DND-41 (cell line): ENCODE results near the gene FGF5.
"Not testable (repeated sequence)": the region's sequence is repeated elsewhere in the genome, so short reads cannot be mapped to it uniquely, and the experiment has no call there.

ENCODE experiments used
- ATAC-seq: fragments of 200-7000 bp; cut with Tn5 transposase; 3 replicates; pipeline ENCODE4 v1.9.1; 2021; ENCODE audit warnings: low read depth; ENCODE audit not compliant: insufficient read depth
- DNase-seq: peaks from one replicate; pipeline ENCODE4 v3.0.0-alpha.2; 2020
- H2AFZ ChIP-seq: 2 replicates; pipeline ENCODE4 v1.6.0; 2012; ENCODE audit warnings: low read depth, low read length
- H3K27ac ChIP-seq: 2 replicates; pipeline ENCODE4 v1.5.1; 2012; ENCODE audit warnings: low read length, inconsistent platforms
- H3K27me3 ChIP-seq: fragments of 200-600 bp; sonication (generic); 2 replicates; pipeline ENCODE4 v1.6.0; 2012; ENCODE audit warnings: low read length, mild to moderate bottlenecking, inconsistent platforms; ENCODE audit not compliant: insufficient read depth, poor library complexity
- H3K36me3 ChIP-seq: 2 replicates; pipeline ENCODE4 v1.5.1; 2012; ENCODE audit warnings: low read length, inconsistent platforms; ENCODE audit not compliant: insufficient read depth
- H3K4me1 ChIP-seq: 2 replicates; pipeline ENCODE4 v1.5.1; 2012; ENCODE audit warnings: mild to moderate bottlenecking, low read length; ENCODE audit not compliant: insufficient read depth
- H3K4me2 ChIP-seq: 2 replicates; pipeline ENCODE4 v1.6.0; 2012; ENCODE audit warnings: mild to moderate bottlenecking, moderate library complexity, low read length, inconsistent platforms; ENCODE audit not compliant: insufficient read depth
- H3K4me3 ChIP-seq, 2 experiments: fragments of 200-600 bp in 1 of 2; shearing (Covaris generic) in 1 of 2; 2 replicates each; pipeline ENCODE4 v1.5.1; 2012 to 2016; ENCODE audit warnings: inconsistent platforms in 2 of 2, low read length in 2 of 2, mild to moderate bottlenecking in 2 of 2, low read depth in 1 of 2, moderate library complexity in 1 of 2
- H3K79me2 ChIP-seq: 2 replicates; pipeline ENCODE4 v1.6.0; 2012; ENCODE audit warnings: low read length, inconsistent platforms; ENCODE audit not compliant: insufficient read depth
- H3K9ac ChIP-seq: 2 replicates; pipeline ENCODE4 v1.6.0; 2012; ENCODE audit warnings: low read depth, mild to moderate bottlenecking, inconsistent platforms, low read length, moderate library complexity
- H3K9me3 ChIP-seq: 2 replicates; pipeline ENCODE4 v1.5.1; 2012; ENCODE audit warnings: low read length, moderate library complexity, mild to moderate bottlenecking, inconsistent platforms; ENCODE audit not compliant: insufficient read depth, severe bottlenecking
- H4K20me1 ChIP-seq: 2 replicates; pipeline ENCODE4 v1.6.0; 2012; ENCODE audit warnings: low read length; ENCODE audit not compliant: insufficient read depth
- CTCF ChIP-seq: IDR thresholded peaks from 2 replicates; pipeline ENCODE4 v1.5.1; 2012; ENCODE audit warnings: borderline replicate concordance, low read length, moderate library complexity, mild to moderate bottlenecking; ENCODE audit not compliant: poor library complexity, severe bottlenecking; ENCODE audit errors: extremely low read depth
- EZH2 ChIP-seq: IDR thresholded peaks from 3 replicates; pipeline ENCODE4 v1.6.1; 2012; ENCODE audit warnings: borderline replicate concordance, low read depth, mild to moderate bottlenecking, moderate library complexity, low read length, inconsistent platforms; ENCODE audit not compliant: severe bottlenecking

The FGF5 gene

GRCh38 chr4:80276931-80277330 is 10.5 kb downstream of the FGF5 start:
- Histone ChIP-seq H2AFZ (no peak overlapping the region), H3K27me3 (no peaks in the 10 kb centered on the region), H3K36me3 (no peaks in the 10 kb centered on the region), H3K27ac (no peak overlapping the region), H3K4me1 (no peaks in the 10 kb centered on the region), H4K20me1 (no peaks in the 10 kb centered on the region), H3K4me3 (no peak overlapping the region), H3K9me3 (no peaks in the 10 kb centered on the region), H3K79me2 (no peaks in the 10 kb centered on the region), H3K9ac (no peak overlapping the region), H3K4me2 (no peak overlapping the region)
- no peak for TF ChIP-seq EZH2
- TF ChIP-seq CTCF = no peak
- DNase-seq (no peak), ATAC-seq (no peak)

GRCh38 chr4:80279751-80280150 is 13.3 kb downstream of the FGF5 start:
- Histone ChIP-seq H3K4me1 (no peaks in the 10 kb centered on the region), H3K27me3 (no peaks in the 10 kb centered on the region), H3K9ac (no peak overlapping the region), H3K79me2 (no peaks in the 10 kb centered on the region), H3K4me3 (no peak overlapping the region), H3K4me2 (no peak overlapping the region), H3K9me3 (no peaks in the 10 kb centered on the region), H2AFZ (no peak overlapping the region), H3K27ac (no peak overlapping the region), H4K20me1 (no peaks in the 10 kb centered on the region), H3K36me3 (no peaks in the 10 kb centered on the region)
- no peak for TF ChIP-seq CTCF
- TF ChIP-seq EZH2 = no peak
- ATAC-seq (no peak), DNase-seq (no peak)

GRCh38 chr4:80286451-80286850 is 20.0 kb downstream of the FGF5 start:
- Histone ChIP-seq H4K20me1 (no peaks in the 10 kb centered on the region), H3K4me1 (no peaks in the 10 kb centered on the region), H3K27me3 (peaks cover 2% of the 10 kb centered on the region), H3K27ac (no peak overlapping the region), H3K9ac (no peak overlapping the region), H3K4me3 (no peak overlapping the region), H2AFZ (no peak overlapping the region), H3K36me3 (no peaks in the 10 kb centered on the region), H3K4me2 (no peak overlapping the region), H3K79me2 (no peaks in the 10 kb centered on the region), H3K9me3 (no peaks in the 10 kb centered on the region)
- ATAC-seq (no peak), DNase-seq (no peak)
- no peak for TF ChIP-seq EZH2
- TF ChIP-seq CTCF = no peak

- H3K27me3 ChIP-seq, H3K4me1 ChIP-seq, H4K20me1 ChIP-seq, H2AFZ ChIP-seq, ATAC-seq, DNase-seq, H3K27ac ChIP-seq, H3K9me3 ChIP-seq, H3K36me3 ChIP-seq, H3K9ac ChIP-seq, H3K79me2 ChIP-seq, H3K4me3 ChIP-seq, H3K4me2 ChIP-seq: not testable (repeated sequence)
Observed at GRCh38 chr4:80290665-80291064, 24.2 kb downstream of the FGF5 start.
